HepG2 (cell line): ENCODE data around the gene ASH1L. TPM values are rescaled to one million over a fixed set of nuclear protein-coding genes. Genes with fewer than 3 reads are reported as not detected.

ENCODE experiments used
- ATAC-seq: fragments of 200-7000 bp; cut with Tn5 transposase; 3 replicates; pipeline ENCODE4 v1.9.1; 2020; ENCODE audit warnings: mild to moderate bottlenecking, moderate library complexity
- BruUV-seq: library from RNA; stranded (reverse); fragments of 400-500 nt; replicated peaks from 2 replicates; lab custom pipeline; 2021; lab: Mats Ljungman, UMichigan
- CTCF ChIA-PET: fragments of 300-600 bp; formaldehyde crosslinking; extraction: SDS; loops from one replicate; lab custom pipeline; 2021; ENCODE audit warnings: low total read pairs, inconsistent platforms, low intra/inter-chr PET ratio; lab: Yijun Ruan, JAX
- POLR2A ChIA-PET: fragments of 350-600 bp; sonication (Branson Sonifier 250); formaldehyde crosslinking; loops from one replicate; lab custom pipeline; 2020; ENCODE audit warnings: antibody characterized with exemption, inconsistent platforms; lab: Yijun Ruan, JAX
- DNase-seq: peaks from one replicate; pipeline ENCODE4 v3.0.0-alpha.2; 2015; ENCODE audit warnings: low spot score
- FAIRE-seq: peaks from 3 replicates; lab custom pipeline; 2011; peaks lifted over from hg19 to GRCh38; lab: Jason Lieb, UNC
- H2AFZ ChIP-seq: one replicate; pipeline ENCODE4 v1.6.1; 2011; ENCODE audit warnings: low read length, inconsistent platforms
- H3K27ac ChIP-seq: fragments of 300-600 bp; 3 replicates; pipeline ENCODE4 v1.8.0; 2011; ENCODE audit warnings: mixed run types, mild to moderate bottlenecking, mixed read lengths, low read length, inconsistent platforms; ENCODE audit not compliant: insufficient read depth; ENCODE audit errors: extremely low read length
- H3K27me3 ChIP-seq, 2 experiments: fragments of 200-600 bp in 1 of 2; 2 replicates in 1 of 2; 3 replicates in 1 of 2; pipeline versions ENCODE4 v1.6.0 to v1.8.0; 2011; ENCODE audit warnings: low read length in 2 of 2, mild to moderate bottlenecking in 2 of 2, moderate library complexity in 2 of 2, inconsistent platforms in 1 of 2; ENCODE audit not compliant: insufficient read depth in 2 of 2, control insufficient read depth in 1 of 2
- H3K36me3 ChIP-seq, 2 experiments: fragments of 200-600 bp in 1 of 2; replicated peaks in 1 of 2; 2 replicates in 1 of 2; 3 replicates in 1 of 2; pipeline versions ENCODE4 v1.5.1 to v1.8.0; 2011; ENCODE audit warnings: low read length in 2 of 2, inconsistent platforms in 1 of 2; ENCODE audit not compliant: insufficient read depth in 2 of 2, control insufficient read depth in 1 of 2
- H3K4me1 ChIP-seq: 2 replicates; pipeline ENCODE4 v1.5.1; 2012; ENCODE audit warnings: low read length, inconsistent platforms; ENCODE audit not compliant: insufficient read depth
- H3K4me2 ChIP-seq: 2 replicates; pipeline ENCODE4 v1.6.0; 2011; ENCODE audit warnings: low read depth, low read length, inconsistent platforms
- H3K4me3 ChIP-seq, 3 experiments: fragments of 200-600 bp in 1 of 3; sonication (generic), shearing (Covaris generic) in 1 of 3; replicated peaks in 1 of 3; 2 replicates each; pipeline ENCODE4 v1.5.1; 2011 to 2016; ENCODE audit warnings: low read length in 3 of 3, inconsistent platforms in 2 of 3, low read depth in 2 of 3, mild to moderate bottlenecking in 2 of 3, control low read depth in 1 of 3, mixed read lengths in 1 of 3; ENCODE audit not compliant: insufficient read depth in 1 of 3
- H3K79me2 ChIP-seq: one replicate; pipeline ENCODE4 v1.6.1; 2011; ENCODE audit warnings: low read length, inconsistent platforms; ENCODE audit not compliant: insufficient read depth
- H3K9ac ChIP-seq: 2 replicates; pipeline ENCODE4 v1.6.0; 2011; ENCODE audit warnings: mild to moderate bottlenecking, low read depth, low read length, inconsistent platforms; ENCODE audit not compliant: insufficient read depth
- H3K9me3 ChIP-seq: 2 replicates; pipeline ENCODE4 v1.5.1; 2012; ENCODE audit warnings: mild to moderate bottlenecking, low read length
- H4K20me1 ChIP-seq: 2 replicates; pipeline ENCODE4 v1.6.0; 2011; ENCODE audit warnings: inconsistent platforms, mild to moderate bottlenecking, low read length, moderate library complexity; ENCODE audit not compliant: insufficient read depth
- FIP1L1 ChIP-seq: fragments of 200-400 bp; formaldehyde crosslinking; IDR thresholded peaks from 2 replicates; pipeline ENCODE4 v1.6.1; 2018; ENCODE audit warnings: low read depth, mild to moderate bottlenecking, low read length, moderate library complexity, borderline replicate concordance; ENCODE audit not compliant: insufficient read depth
- MXI1 ChIP-seq: IDR thresholded peaks from 3 replicates; pipeline ENCODE4 v1.6.1; 2012; ENCODE audit warnings: low read depth, low read length, inconsistent platforms, borderline replicate concordance
- NCOR1 ChIP-seq: fragments of 200-600 bp; sonication (generic); IDR thresholded peaks from 2 replicates; pipeline ENCODE4 v1.7.0; 2017; ENCODE audit warnings: antibody characterized with exemption, low read length, borderline replicate concordance
- NFKBIZ ChIP-seq: IDR thresholded peaks from 2 replicates; pipeline ENCODE4 v1.6.1; 2018; ENCODE audit warnings: missing genetic modification reagents, missing compliant biosample characterization
- ZSCAN22 ChIP-seq: sonication (generic); formaldehyde crosslinking; IDR thresholded peaks from 2 replicates; pipeline ENCODE4 v1.4.0; 2020; ENCODE audit warnings: mild to moderate bottlenecking, missing genetic modification reagents
- in situ Hi-C: cut with HindIII; loops from 2 replicates; pipeline ENCODE4 v1.10.0; 2017; ENCODE audit warnings: low pct_unique_long_range_greater_than_20kb; ENCODE audit not compliant: extremely low pct_ligation_motif_present
- intact Hi-C: fragments of 100-400 bp; cut with micrococcal nuclease; formaldehyde crosslinking; loops from one replicate; pipeline ENCODE4 v1.10.0; 2022; ENCODE audit not compliant: unreplicated experiment
- polyA plus RNA-seq, 8 experiments: library from polyadenylated mRNA; depleted of rRNA in 3 of 8; stranded (reverse) in 7 of 8; unstranded in 1 of 8; fragments of >200 nt; fragmentation: Illumina TruSeq in 4 of 8; extraction: Trizol in 4 of 8; gene quantifications; 2 replicates each; pipeline versions ENCODE4 v1.2.1 to v1.2.3, GENCODE V29; 2011 to 2016; ENCODE audit warnings: low read depth in 4 of 8, missing spikeins in 1 of 8, mixed read lengths in 1 of 8; ENCODE audit not compliant: insufficient read depth in 1 of 8
- total RNA-seq, 5 experiments: library from RNA; depleted of rRNA; stranded (reverse); fragments of >200 nt; fragmentation: Illumina TruSeq; extraction: Trizol; gene quantifications; 2 replicates each; pipeline ENCODE4 v1.2.3, GENCODE V29; 2016; ENCODE audit warnings: low read depth in 1 of 5
- TF ChIP-seq, protein P1 (sequence below): sonication (generic); formaldehyde crosslinking; IDR thresholded peaks from 2 replicates; pipeline ENCODE4 v1.4.0; 2020; ENCODE audit warnings: missing genetic modification reagents
- TF ChIP-seq, protein P2 (sequence below): sonication (generic); formaldehyde crosslinking; IDR thresholded peaks from 2 replicates; pipeline ENCODE4 v1.5.1; 2020; ENCODE audit warnings: mild to moderate bottlenecking, moderate library complexity, missing genetic modification reagents

Gene ASH1L
- total and polyA plus RNA-seq, 2 of the 13 experiments (the other 11 are each of a cell fraction or from before 2014, with no cell fraction given) = 10.2 to 15.3 TPM

DNA sequence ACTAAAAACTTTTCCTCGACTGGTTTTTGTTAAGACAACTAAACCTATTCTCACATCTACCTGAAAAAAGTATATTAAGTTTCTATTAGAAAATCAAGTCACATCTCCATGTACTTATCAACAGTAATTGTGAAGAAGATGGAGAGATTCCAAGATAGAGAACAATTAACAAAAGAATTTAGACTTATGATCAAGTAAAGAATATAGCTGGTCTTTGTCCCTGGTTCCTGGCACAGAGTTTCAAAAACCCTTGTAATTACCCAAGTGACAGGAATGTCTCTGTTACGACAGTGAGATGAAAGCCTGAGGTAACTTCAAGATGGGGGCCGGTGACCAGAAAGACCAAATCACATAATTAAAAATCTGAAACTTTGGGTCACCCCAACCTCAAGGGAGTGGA lies 91.6 kb downstream of the ASH1L start (continued):
- TF ChIP-seq, protein P1, sequence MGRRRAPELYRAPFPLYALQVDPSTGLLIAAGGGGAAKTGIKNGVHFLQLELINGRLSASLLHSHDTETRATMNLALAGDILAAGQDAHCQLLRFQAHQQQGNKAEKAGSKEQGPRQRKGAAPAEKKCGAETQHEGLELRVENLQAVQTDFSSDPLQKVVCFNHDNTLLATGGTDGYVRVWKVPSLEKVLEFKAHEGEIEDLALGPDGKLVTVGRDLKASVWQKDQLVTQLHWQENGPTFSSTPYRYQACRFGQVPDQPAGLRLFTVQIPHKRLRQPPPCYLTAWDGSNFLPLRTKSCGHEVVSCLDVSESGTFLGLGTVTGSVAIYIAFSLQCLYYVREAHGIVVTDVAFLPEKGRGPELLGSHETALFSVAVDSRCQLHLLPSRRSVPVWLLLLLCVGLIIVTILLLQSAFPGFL (CRISPR knock-in tag) = no peak
- TF ChIP-seq NFKBIZ (CRISPR knock-in tag) = no peak
- TF ChIP-seq, protein P2, sequence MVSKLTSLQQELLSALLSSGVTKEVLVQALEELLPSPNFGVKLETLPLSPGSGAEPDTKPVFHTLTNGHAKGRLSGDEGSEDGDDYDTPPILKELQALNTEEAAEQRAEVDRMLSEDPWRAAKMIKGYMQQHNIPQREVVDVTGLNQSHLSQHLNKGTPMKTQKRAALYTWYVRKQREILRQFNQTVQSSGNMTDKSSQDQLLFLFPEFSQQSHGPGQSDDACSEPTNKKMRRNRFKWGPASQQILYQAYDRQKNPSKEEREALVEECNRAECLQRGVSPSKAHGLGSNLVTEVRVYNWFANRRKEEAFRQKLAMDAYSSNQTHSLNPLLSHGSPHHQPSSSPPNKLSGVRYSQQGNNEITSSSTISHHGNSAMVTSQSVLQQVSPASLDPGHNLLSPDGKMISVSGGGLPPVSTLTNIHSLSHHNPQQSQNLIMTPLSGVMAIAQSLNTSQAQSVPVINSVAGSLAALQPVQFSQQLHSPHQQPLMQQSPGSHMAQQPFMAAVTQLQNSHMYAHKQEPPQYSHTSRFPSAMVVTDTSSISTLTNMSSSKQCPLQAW = no peak
- no peak for TF ChIP-seq NCOR1

DNA sequence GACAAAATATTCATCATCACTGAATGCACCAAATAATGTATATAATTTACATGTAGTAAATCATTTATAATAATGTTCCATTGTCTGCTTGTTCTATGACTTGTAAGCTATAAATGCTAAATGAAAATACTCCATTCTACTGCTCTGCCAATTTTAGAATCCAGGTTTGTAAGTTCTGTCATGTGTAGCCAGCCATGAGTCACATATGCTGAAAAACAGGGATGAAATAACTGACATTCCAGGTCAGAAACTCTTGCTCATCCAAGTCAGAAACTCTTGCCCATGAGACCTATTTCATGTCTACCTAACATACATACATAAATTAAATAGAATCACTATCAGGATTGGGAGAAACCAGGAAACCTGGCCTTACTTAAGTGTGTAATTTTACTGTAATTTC lies 95.6 kb downstream of the ASH1L start:
- Histone ChIP-seq H3K27ac (no peak overlapping the region), H3K27me3 (no peaks in the 10 kb centered on the region), H4K20me1 (no peaks in the 10 kb centered on the region), H3K4me1 (no peaks in the 10 kb centered on the region), H3K4me3 (no peak overlapping the region), H2AFZ (no peak overlapping the region), H3K36me3 (peaks cover 4 to 17% of the 10 kb centered on the region in 2 experiments; a peak in 3 of 5 replicates), H3K9ac (no peak overlapping the region), H3K79me2 (no peaks in the 10 kb centered on the region), H3K9me3 (peaks cover 9% of the 10 kb centered on the region), H3K4me2 (no peak overlapping the region)
- ChIA-PET CTCF (no interaction called here), POLR2A (no interaction called here)
- in situ Hi-C loops (no loop called here), intact Hi-C loops (no loop called here)
- no peak for DNase-seq
- no peak for FAIRE-seq
- BruUV-seq = no TSS peak
- no peak for ATAC-seq
- TF ChIP-seq FIP1L1 (no peak), ZSCAN22 (CRISPR knock-in tag) (no peak), MXI1 (no peak)
